Testis (tissue), 3 donors: ENCODE data around the gene ZFYVE28. TPM values are rescaled to one million over a fixed set of nuclear protein-coding genes. Genes with fewer than 3 reads are reported as not detected.
"Not testable (repeated sequence)": the region's sequence is repeated elsewhere in the genome, so short reads cannot be mapped to it uniquely, and the experiment has no call there.

Experiments
- DNase-seq: peaks from one replicate; pipeline ENCODE4 v3.0.0-alpha.2; 2019
- H3K27ac ChIP-seq, 2 donors: fragments of 200-600 bp; sonication (generic); one replicate each; pipeline ENCODE4 v1.5.1; 2019
- H3K27me3 ChIP-seq: fragments of 200-600 bp; sonication (generic); one replicate; pipeline ENCODE4 v1.5.1; 2019
- H3K36me3 ChIP-seq: fragments of 200-600 bp; sonication (generic); one replicate; pipeline ENCODE4 v1.5.1; 2017; ENCODE audit warnings: low read depth; ENCODE audit errors: missing control alignments
- H3K4me1 ChIP-seq: fragments of 200-600 bp; sonication (generic); one replicate; pipeline ENCODE4 v1.5.1; 2019
- H3K4me3 ChIP-seq, 2 donors: fragments of 200-600 bp; sonication (generic); one replicate each; pipeline ENCODE4 v1.5.1; 2017 to 2019
- H3K9me3 ChIP-seq: fragments of 200-600 bp; sonication (generic); one replicate; pipeline ENCODE4 v1.5.1; 2017
- POLR2A ChIP-seq: fragments of 450-650 bp; IDR thresholded peaks from one replicate; pipeline ENCODE4 v1.6.1; 2017; ENCODE audit warnings: antibody characterized with exemption, mild to moderate bottlenecking, moderate library complexity
- WGBS, 2 donors: methylation state at CpG; one replicate each; pipeline ENCODE4 v1.1.5; 2018; 5-methylcytosine and 5-hydroxymethylcytosine counted together
- intact Hi-C: fragments of 100-400 bp; cut with DNase I; formaldehyde crosslinking; loops from one replicate; pipeline ENCODE4 v1.15.1; 2023; ENCODE audit warnings: low total_unique reads
- polyA plus RNA-seq: library from polyadenylated mRNA; stranded (reverse); fragments of 350-450 nt; fragmentation: Illumina TruSeq; extraction: RNeasy Lipid Tissue Mini Kit (QIAGEN cat#74804); gene quantifications from one replicate; pipeline ENCODE4 v1.2.3, GENCODE V29; 2014; ENCODE audit warnings: low read depth, low replicate concordance; ENCODE audit not compliant: insufficient read depth
- total RNA-seq, 2 donors: library from RNA; depleted of rRNA; stranded (reverse); fragments of >200 nt; gene quantifications; one replicate each; pipeline ENCODE4 v1.2.3, GENCODE V29; 2016
- TF ChIP-seq, protein P1 (sequence below), 3 experiments: fragments of 450-650 bp in 2 of 3; fragments of 200-600 bp in 1 of 3; sonication (generic) in 1 of 3; IDR thresholded peaks; one replicate each; pipeline ENCODE4 v1.5.1; 2016 to 2019; ENCODE audit warnings: antibody characterized with exemption in 3 of 3, mild to moderate bottlenecking in 2 of 3, moderate library complexity in 1 of 3

ZFYVE28 gene
- total and polyA plus RNA-seq, 3 donors from 2014 or later = 14.7 to 55.3 (median 40.5) TPM

DNA sequence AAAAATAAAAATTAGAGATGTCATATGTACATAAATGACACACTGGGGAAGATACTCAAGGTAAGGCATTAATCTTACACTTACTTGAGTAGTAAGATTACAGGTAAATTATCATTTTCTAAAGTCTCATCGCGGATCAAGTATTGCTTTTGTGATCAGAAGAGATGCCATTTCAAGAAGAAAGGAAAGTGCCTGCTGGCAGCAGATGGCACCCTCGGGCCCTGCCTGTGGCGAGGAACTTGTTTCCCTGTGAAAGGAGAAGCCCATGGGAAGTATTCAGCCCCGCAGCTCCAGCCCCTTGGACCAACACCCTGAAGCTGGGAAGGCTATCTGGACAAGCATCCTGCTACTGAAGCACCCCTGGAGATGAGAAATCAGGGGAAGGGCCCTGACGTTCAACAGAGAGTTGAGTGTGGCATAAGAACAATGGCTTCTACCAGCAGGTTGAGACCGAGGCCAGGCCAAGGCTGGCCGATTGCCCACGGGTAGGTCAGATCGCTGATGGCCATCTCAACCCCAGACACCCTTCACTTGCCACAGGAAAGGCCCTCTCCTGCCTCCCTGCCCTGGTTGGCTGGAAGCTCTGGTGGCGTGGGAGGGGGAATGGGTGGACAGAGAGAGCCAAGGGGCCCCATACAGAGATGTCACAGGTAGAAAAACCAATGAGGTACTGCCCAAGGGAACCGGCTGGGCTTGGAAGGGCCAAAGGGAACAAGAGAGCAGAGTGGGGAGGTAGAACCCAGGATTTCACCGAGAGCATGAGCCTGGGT lies 137.7 kb downstream of the ZFYVE28 start:
- DNase-seq = no peak
- intact Hi-C loops = no loop called here
- no peaks in the 10 kb centered on the region for H3K27me3 ChIP-seq
- H3K9me3 ChIP-seq = no peaks in the 10 kb centered on the region
- H3K4me1 ChIP-seq = no peaks in the 10 kb centered on the region
- no peaks in the 10 kb centered on the region for H3K36me3 ChIP-seq
- 89 to 90% methylated on average over 13 of the region's 13 CpGs for WGBS, 2 donors
- no peak overlapping the region for H3K27ac ChIP-seq
- H3K4me3 ChIP-seq = no peak overlapping the region
- TF ChIP-seq POLR2A = no peak

GRCh38 chr4:2277956-2278355 lies 140.5 kb downstream of the ZFYVE28 start:
- intact Hi-C loops = no loop called here
- no peak for DNase-seq
- peaks cover 10% of the 10 kb centered on the region for H3K4me1 ChIP-seq
- 95 to 96% methylated on average over 9 of the region's 9 CpGs for WGBS, 2 donors
- H3K4me3 ChIP-seq = no peak overlapping the region
- no peaks in the 10 kb centered on the region for H3K27me3 ChIP-seq
- TF ChIP-seq, protein P1, sequence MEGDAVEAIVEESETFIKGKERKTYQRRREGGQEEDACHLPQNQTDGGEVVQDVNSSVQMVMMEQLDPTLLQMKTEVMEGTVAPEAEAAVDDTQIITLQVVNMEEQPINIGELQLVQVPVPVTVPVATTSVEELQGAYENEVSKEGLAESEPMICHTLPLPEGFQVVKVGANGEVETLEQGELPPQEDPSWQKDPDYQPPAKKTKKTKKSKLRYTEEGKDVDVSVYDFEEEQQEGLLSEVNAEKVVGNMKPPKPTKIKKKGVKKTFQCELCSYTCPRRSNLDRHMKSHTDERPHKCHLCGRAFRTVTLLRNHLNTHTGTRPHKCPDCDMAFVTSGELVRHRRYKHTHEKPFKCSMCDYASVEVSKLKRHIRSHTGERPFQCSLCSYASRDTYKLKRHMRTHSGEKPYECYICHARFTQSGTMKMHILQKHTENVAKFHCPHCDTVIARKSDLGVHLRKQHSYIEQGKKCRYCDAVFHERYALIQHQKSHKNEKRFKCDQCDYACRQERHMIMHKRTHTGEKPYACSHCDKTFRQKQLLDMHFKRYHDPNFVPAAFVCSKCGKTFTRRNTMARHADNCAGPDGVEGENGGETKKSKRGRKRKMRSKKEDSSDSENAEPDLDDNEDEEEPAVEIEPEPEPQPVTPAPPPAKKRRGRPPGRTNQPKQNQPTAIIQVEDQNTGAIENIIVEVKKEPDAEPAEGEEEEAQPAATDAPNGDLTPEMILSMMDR (IDR thresholded peaks at IDR 0.05) = no peak
- TF ChIP-seq POLR2A = no peak
- no peak overlapping the region for H3K27ac ChIP-seq
- H3K36me3 ChIP-seq = no peaks in the 10 kb centered on the region
- H3K9me3 ChIP-seq = no peaks in the 10 kb centered on the region

- H3K36me3 ChIP-seq = no peaks in the 10 kb centered on the region
- no peak for TF ChIP-seq POLR2A
- TF ChIP-seq, protein P1 (IDR thresholded peaks at IDR 0.05) = no peak
- no peak overlapping the region for H3K4me3 ChIP-seq
- DNase-seq = no peak
- intact Hi-C loops = no loop called here
- no peak overlapping the region for H3K27ac ChIP-seq
- H3K4me1 ChIP-seq = peaks cover 12% of the 10 kb centered on the region
- H3K27me3 ChIP-seq = no peaks in the 10 kb centered on the region
- H3K9me3 ChIP-seq = no peaks in the 10 kb centered on the region
- 82 to 86% methylated on average over 29 to 30 of the region's 30 CpGs for WGBS, 2 donors
These were observed 141.7 kb downstream of the ZFYVE28 start for GRCh38 chr4:2276581-2277325.

DNA sequence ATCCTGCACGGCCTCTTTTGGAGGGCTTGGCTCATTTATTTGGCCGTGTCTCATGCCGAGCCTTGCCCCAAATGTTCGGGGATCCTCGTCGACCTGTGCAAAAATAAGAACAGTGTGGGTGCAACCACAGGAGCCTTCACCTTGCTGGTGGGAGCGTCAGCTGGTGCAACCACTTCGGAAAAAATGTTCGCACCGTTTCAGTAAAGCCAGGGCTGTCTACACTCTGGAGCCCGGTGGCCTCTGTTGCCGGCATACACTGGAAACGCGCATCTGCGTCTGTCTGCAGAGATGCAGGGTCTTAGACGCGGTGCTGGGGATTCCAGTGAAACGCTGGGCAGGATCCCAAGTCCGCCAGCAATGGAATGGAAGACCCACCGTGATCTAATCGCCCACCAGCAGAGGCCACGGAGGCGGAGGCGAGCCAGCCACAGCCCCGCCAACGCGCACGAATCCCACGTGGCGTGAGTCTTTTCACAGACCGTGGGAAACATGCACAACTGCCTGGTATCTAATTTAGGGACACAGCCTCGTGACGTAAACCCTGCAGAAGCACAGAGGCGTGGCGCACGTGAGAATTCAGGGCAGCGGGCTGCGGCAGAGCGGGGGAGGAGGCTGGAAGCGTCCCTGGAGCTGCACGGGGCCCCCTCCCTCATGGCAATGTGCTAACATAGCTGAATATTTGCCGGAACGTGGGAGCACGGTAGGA lies 142.7 kb downstream of the ZFYVE28 start:
- Histone ChIP-seq H3K27ac (no peak overlapping the region), H3K4me3 (peak overlapping the region in 1 of 2 donors; percentile 9), H3K9me3 (no peaks in the 10 kb centered on the region), H3K36me3 (no peaks in the 10 kb centered on the region), H3K27me3 (no peaks in the 10 kb centered on the region), H3K4me1 (peaks cover 12% of the 10 kb centered on the region)
- intact Hi-C loops = no loop called here
- no peak for DNase-seq
- 77 to 84% methylated on average over 29 to 44 of the region's 44 CpGs for WGBS, 2 donors
- no peak for TF ChIP-seq POLR2A
- TF ChIP-seq, protein P1 (IDR thresholded peaks at IDR 0.05) = no peak

- H3K27me3 ChIP-seq, H3K9me3 ChIP-seq, intact Hi-C loops, H3K4me3 ChIP-seq, H3K36me3 ChIP-seq, DNase-seq, H3K27ac ChIP-seq: not testable (repeated sequence)
- H3K4me1 ChIP-seq = peaks cover 12% of the 10 kb centered on the region
- WGBS, 2 donors = 94 to 96% methylated on average over 10 of the region's 10 CpGs
These were observed 143.4 kb downstream of the ZFYVE28 start for GRCh38 chr4:2275044-2275397.
